ENCODE measurements around the gene ROR1.

ROR1 gene

DNA sequence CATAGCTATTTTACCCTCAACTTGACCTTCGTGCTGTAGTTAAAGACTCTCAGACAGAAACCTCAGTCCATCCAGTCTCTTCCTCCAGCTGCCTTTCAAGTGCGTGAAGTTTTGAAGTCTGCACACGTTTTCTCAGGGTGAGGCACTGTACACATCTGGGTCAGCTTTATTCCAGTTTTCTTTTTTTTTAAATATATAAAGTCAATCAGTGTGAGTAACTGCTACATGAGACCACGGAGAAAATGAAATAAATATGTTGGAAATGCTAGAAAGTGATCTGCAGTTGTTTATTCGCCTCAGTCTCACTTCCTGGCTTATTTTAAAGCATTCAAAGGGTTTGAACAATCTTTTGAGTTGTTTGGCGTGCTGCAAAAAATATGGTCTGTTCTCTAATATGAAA is 135.7 kb downstream of the ROR1 start:
- DNase-seq (ENCODE audit: low spot score), result no peak

DNA sequence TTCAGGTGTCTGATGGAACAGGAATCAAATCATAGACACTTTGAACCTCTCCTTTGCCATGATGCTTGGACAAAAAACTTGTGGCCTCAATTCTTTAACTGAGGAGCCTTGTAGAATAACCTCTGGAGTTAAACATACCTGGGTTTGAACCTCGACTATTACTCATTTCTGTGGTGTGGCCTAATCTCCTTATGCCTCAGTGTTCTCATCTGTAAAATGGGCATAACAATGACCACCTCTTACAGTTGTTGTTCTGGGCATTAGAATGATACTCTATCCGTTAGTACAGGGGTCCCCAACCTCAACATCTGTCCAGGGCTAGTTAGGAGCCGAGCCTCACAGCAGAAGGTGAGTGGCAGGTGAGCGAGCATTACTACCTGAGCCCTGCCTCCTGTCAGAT is 137.2 kb downstream of the ROR1 start:
- DNase-seq (ENCODE audit: low spot score), result no peak

DNA sequence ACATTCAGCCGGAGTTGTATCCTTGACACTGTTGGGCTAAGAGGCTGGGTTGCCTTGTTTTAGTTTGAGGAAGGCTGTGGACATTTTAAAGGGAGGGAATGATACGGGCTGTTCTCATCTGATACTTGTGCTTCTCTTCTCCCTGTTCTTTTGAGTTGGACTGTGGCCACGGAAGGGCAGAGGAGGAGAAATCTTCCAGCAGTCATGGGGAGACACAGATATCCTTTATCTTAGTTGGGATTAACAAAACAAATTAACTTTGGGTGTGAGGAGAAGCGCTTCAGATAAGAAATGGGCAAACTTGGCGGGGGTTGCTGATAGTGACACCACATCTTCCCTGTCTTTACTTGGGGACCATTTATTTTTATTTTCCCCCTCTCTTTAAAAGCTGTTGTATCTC is 138.8 kb downstream of the ROR1 start:
- DNase-seq (ENCODE audit: low spot score), result no peak

DNA sequence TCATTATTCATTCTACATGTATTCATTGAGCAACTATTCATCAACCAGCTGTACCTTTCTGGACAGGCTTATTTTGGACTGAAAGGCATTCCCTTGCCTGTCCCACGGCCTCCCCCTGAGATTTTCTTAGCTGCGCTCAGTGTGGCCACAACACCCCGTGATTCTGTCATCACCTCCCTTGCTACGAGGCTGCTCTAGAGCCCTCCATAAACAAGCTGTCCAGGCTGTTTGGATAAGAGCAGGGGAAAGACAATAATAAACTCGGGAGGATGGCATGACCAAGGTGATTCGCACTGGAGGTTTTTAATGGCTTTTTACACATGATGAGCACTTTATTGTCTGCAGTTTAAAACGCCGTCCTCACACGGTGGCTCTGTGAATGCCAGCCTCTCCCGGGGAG is 139.7 kb downstream of the ROR1 start:
- DNase-seq (ENCODE audit: low spot score), result no peak

DNA sequence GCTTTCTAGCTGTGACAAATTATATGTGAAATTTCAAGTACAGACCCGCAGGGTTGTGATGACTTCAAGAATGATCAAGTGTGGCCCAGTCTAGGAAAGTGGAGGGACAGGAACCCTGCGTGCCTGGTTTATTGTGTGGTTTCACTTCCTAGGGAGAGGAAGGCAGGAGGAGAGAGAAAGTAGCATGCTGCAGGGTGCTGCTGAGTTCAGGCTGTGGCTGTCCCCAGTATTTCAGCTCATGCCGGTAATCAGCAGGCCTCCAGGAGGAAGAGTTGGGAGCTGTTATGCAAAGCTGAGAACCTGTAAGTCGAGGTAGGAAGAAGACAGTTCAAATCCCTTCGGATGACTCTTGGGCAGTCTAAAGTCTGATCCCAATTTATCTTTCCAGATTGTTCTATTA is 140.4 kb downstream of the ROR1 start:
- no peak for DNase-seq (ENCODE audit: low spot score)

DNA sequence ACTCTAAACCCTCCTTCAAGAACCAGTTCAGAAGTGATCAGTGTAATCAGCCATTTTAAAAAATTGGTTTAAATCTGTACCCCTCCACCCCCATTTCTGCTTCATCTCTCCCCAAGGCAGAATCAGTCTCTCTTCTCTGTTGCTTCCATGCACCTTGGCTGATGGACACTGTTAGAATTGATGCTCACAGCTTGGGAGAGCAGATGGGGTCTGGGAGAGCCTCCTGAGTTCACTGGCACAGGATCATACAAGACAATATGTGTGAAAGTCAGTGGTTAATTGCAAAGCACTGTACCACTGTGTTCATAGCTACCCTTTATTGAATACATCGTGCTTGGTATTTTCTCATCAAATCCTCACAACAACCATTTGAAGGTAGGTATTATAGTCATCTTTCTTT is 140.9 kb downstream of the ROR1 start:
- no peak for DNase-seq (ENCODE audit: low spot score)

DNA sequence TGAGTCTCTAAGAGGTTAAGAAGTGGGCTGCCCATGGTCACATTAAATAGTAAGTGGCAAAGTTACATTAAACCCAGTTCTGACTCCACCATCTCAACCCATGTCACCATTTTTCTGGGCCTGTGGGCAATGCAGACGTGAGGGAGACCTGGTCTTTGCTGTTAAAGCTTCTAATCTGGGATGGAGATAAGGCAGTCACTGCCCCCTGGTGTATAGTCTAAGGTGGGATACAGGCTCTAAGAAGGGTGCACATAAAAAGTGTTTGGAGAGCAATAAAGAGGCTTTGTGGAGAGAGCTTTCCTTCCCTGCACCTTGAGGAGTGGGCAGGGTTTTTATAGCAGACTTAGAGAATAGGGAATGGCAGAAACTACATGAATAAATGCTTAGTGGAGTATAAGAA is 141.3 kb downstream of the ROR1 start:
- no peak for DNase-seq (ENCODE audit: low spot score)

DNA sequence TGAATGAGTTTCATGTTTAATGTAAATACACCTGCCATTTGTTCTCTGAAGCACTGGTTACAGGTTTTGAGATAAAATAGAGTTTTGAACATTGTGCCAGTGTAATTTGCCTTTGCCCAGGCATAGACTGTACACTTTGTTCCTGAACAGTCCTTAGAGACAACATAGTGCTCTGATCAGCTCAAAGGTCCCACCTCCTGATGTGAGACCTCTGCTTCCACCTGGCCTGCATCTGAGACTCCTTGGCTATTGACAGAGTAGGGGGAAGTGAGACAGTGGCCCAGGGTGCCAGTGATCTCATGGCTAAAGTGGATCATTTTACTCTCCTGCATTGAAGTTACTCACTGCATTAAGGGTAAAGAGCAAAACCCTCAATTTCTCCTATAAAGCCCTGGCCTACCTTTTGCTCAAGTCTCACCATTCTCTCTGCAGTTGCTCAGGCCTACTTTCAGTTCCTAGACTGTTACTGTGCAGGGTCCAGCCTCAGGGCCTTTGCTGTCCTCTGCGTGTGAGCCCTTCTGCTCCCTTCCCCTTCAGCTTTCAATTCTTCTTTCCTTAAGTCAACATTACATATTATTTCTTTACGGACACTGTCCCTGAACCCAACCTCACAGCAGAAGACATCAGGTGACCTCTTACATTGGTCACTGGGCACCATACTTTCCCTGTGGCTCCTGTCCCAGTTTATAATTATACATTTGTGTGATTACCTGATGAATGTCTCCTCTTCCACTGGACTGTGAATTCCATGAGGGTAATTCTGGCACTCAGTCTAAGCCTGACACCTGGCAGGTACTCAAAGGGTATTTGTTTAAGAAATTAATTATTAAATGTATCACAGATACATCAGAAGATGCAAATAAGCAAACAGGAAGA is 142.9 kb downstream of the ROR1 start:
- no peak for DNase-seq (ENCODE audit: low spot score)

DNA sequence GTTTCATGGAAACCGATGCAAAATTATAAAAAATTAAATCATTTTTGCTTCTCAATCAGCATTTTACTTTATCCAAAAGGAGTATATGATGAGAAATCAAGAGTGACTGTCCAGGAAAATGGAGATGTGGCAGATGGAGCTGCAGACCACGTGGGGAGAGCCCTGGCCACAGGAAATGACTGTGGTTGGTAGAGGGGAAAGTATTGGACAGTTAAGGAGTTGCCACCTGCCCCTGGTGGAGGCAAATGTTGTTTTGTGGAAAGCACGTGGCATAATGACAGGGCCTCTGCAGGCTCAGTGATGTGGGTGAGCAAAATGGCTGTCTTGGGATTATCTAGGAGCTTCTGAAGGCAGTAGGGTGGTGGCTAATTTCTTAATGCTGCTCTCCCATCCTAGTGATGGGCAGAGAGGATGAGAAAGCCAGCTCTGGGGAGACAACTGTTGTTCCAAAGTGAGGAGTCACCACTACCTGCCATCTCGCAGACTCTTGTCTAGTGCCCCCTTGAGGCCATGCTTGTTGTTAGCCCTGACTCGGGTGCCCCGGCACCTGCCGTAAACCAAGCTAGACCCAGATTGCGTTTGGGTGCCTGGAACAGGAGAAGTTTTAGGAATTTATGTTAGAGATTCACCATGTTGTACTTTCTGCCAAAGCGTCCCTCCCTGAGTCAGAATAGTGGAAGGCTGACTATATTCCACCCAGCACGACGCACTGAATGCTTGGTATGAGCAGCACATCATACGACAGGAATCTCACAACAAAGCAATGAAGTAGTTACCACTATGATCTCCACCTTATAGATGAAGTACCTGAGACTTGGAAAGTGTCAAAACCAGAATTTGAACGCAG is 144.0 kb downstream of the ROR1 start:
- peak; percentile 39 for DNase-seq (ENCODE audit: low spot score)

DNA sequence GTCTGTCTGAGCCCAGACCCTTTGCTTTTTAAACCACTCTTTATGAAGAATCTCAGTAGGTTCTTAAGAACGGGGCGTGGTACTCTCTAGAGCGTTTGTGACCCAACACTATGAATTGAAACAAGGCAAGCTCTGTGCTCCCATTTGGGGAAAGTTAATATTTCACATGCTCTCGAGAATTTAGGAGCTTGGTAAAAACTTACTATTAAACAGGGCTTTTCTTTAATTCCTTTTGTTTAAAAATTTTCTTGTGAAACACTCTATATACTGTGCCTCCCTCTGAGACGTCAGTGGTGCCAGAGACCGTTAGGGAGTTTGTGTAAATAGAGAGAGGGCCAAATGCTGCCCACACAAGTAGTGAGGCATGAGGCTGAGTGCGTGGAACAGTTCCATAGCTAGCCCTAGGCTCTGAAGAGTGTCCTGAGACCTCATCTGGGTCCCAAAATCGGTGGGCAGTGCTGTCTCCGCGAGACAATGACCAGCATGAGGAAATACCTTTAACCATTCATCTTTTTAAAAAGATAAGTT is 144.7 kb downstream of the ROR1 start:
- DNase-seq (ENCODE audit: low spot score), result no peak

DNA sequence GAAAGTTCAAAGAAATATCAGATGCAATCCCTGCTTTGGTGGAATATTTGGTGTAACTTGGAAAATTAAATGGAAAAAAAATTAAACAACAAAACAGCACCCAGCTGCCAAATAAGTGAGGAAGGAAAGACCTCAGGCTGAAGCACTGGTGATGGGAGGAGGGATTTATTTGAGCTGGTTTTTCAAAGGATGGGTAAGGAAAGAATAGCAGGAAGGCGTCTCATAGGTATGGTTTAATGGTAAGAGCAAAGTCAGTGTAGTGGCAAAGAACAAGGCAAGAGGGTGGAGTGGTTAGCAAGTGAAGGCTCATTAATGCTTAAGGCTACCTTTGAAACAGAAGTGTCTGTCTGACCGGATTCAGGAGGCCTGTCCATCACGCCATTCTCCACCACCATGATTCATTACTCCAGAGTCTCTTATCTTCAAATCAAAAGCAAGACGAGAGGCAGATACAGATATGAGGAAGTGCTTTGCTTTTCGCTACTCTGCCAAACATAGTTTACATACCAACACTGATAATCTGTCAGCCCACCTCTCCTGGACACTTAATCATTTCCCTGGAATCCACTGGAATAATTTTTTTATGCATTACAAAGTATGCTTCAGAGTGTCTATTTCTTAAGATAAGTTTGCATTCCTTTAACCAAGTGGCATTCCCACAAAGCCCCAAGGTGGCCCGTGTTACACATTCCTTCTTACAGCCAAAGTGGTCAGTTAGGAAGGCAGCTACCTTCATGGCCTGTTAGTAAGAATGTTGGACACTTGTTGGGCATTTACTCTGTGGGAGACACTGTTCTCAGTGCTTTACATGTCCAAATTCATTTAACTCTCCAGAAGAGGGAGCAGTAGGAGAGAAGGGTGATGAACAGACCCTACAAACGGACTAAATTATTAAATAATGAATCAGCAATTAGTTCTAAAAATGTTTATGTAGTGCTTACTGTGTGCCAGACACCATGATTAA is 146.6 kb downstream of the ROR1 start:
- no peak for DNase-seq (ENCODE audit: low spot score)

DNA sequence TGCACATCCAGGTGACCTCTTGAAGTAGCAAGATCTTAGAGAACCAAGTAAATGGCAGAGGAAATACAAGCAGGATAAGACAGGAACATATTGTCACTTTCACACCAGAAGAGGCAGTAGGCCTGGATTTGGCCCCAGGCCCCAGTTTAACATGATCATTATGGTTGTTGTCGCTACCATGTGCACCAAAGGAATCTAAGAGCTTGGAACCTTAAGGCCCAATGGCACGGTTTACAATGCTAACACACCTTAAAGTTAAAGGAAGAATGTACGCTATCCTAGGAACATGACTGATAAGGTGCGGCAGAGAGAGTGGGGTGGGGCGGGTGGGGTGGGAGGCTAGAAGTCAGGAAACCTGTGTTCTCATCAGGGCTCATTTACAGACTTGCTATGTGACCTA is 147.5 kb downstream of the ROR1 start:
- DNase-seq (ENCODE audit: low spot score), result no peak

DNA sequence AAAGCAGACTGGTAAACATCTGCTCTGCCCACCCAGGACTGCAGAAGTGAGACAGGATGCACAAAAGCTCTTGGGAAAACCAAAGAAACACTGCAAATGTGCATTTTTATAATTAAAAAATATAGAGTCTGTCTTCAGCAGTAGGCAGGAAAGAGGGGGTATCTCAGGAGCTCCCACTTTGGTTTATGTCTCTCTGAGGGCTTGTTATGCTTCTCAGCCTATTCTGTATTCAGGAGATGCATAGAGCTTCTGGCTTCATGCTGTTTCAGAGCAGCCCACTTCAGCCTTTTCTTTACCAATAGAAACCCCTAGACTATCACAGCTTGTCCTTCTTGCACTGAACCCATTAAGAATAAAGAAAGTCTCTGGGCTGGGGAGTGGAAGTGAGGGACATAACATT is 148.0 kb downstream of the ROR1 start:
- no peak for DNase-seq (ENCODE audit: low spot score)

DNA sequence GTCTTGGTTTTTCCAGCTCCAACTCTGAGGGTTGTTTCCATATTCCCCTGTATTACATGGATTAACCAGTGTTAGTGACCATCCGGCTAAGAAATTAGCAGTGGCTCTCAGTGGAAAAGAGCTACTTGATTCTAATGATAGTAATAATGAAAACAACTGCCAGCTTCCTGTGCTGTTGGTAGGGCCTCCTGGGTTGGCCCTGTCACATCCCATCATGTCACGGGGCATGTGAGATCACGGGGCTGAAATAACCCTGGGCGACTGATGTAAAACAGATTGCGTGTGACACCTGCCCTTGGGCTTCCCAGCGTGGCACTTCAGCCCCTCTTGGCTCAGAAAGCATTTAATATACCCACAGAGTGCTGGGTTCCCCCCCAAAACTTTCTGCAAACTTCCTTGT is 149.0 kb downstream of the ROR1 start:
- DNase-seq (ENCODE audit: low spot score), result no peak

DNA sequence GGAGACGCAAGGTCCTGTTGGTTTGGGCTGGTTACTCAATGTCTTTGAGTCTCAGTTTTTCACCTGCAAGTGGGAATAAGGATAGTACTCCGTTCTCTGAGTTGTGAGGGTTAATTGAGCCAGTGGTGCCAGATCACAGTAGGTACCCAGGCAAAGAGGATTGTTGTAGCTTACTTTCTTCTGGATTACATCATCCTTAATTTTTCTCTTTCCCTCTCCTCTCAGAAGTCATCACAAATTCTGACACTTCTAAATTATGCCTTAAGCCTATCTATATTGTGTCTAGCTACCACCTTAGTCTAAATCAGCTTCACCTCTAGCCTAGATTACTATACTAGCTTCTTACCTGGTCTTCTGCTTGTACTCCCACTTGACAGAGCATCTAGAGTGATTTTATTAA is 149.5 kb downstream of the ROR1 start:
- DNase-seq (ENCODE audit: low spot score), result no peak

DNA sequence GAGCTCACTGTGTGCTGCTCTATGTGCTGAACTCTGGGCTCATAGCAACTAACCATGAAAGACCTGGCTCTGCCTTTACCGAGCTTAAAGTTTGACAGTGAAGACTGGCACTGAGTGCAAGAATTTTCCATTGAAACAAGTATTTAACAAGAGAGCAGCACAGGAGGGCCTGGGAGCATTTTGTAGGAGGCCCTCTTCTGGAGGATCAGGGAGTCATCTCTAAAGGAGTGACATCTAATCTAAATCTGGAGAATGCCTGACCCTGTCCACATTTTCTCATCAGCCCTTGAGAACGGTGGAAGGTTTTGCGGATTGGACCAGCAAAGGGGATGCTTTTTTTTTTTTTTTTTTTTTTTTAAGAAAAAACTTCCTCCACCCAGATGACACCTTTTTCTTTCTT is 150.8 kb downstream of the ROR1 start:
- no peak for DNase-seq (ENCODE audit: low spot score)

DNA sequence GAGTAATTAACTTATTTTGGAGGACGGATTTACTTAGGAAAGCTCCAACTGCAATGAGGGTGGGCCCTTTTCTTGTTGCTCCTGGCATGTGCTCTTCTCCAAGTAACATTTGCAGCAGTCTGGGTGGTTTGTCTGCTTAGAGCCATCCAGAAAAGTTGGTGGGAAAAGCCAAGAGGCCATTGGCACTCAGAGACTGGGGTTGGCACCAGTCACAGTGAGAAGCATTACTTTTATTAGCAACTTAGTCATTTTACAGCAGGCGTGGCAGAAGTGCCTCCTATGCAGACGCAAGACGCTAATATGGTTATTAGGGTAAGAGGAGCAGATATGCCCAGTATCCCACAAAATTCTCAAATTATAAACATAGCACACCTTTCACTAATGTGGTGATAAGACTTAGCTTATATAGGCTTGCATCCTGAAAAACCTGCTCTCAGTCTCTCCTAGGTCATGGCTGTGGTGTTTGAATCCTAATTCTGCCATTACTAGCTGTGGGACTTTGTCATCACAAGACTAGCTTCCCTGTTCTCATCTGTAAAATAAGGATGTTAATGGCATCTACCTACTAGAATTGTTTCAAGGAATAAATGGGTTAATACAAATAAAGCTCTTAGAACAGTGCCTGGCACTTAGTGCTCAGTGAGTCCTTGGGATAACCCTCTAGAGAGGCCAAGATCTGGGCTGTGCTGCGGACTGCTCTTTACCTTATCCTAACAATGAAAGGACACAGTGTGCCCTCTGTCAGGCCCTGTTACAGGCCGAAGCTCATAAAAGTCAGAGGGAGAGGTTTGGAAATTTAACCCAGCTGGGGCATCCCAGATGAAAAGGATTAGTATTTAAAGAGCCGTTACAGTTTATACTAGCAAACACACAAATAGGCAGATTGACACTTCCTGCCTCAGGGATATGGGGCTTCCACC is 154.6 kb downstream of the ROR1 start:
- DNase-seq (ENCODE audit: low spot score), result no peak

DNA sequence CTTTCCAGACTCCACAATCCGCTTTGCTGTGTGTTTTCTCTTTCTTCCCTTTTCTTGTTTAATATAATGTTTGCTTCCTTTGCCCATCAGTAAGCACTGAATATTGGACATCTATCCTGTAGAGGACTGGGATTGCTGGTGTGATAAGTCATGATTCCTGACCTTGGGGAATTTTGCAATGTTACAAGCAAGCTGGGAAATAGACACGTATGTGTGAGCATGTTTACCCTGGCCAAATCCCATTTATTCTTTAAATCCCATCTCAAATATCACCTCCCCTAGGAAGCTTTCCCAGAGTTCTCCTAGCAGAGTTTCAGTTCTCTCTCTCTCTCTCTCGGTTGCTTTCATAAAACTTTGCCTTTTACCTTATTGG is 155.3 kb downstream of the ROR1 start:
- no peak for DNase-seq (ENCODE audit: low spot score)

DNA sequence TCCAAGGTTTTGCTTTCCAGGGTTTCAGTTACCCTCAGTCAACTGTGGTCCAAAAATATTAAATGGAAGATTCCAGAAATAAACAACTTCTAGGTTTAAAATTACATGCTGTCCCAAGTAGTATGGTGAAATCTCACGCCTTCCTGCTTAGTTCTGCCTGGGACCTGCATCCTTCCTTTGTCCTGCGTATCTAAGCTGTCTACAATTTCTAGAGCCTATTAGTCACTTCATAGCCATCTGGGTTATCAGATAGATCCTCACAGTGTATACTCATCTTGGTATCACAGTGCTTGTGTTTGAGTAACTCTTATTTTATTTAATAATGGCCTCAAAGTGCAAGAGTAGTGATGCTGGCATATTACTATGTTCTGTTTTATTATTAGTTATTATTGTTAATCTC is 157.7 kb downstream of the ROR1 start:
- no peak for DNase-seq (ENCODE audit: low spot score)

DNA sequence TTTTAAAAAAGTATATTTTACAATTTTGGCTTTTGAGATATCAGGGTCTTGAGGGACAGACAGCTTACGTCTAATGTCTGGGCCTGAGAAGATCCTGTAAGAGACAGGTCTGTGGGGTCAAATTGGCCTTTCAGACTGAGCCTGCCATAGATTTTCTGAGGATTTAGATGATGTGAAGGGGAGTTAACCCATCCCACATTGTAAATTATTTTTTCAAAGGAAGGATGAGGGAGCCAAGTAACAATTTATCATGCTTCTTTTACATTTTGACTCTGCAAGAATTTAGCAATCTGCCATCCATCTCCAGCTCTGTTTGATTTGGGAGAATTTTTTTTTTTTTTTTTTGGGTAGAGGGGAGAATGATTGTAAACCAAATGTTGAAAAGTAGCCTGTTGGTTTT is 160.9 kb downstream of the ROR1 start:
- no peak for DNase-seq (ENCODE audit: low spot score)

DNA sequence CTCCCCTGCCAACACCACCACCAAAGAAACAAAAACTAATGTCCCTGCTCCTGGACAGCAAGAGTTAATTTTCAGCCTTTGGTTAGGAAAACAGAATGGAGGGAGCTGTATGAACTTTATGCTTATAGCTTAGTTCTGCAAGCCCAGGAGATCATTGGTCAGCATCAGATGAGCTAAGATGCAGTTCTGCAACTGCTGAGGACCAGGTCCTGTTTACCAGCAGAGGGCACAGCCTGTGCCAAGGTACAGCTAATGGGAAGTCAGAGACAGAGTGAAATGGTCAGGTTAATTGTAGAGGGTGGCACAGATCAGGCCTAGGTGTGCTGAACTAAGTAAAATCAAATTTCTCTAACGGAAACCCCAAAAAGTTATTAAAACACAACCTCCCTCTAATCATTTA is 161.3 kb downstream of the ROR1 start:
- DNase-seq (ENCODE audit: low spot score), result no peak

Measured in iPS-NIHi11 (cell line).